K562 (cell line): ENCODE measurements around the gene ETS1. TPM values are rescaled to one million over a fixed set of nuclear protein-coding genes. Genes with fewer than 3 reads are reported as not detected.

ENCODE experiments used
- ATAC-seq: fragments of 200-7000 bp; cut with Tn5 transposase; 3 replicates; pipeline ENCODE4 v1.9.1; 2020; ENCODE audit warnings: moderate library complexity
- BruUV-seq: library from RNA; stranded (reverse); fragments of 400-500 nt; replicated peaks from 2 replicates; lab custom pipeline; 2021; lab: Mats Ljungman, UMichigan
- CTCF ChIA-PET: fragments of 300-600 bp; formaldehyde crosslinking; extraction: SDS; loops from one replicate; lab custom pipeline; 2021; ENCODE audit warnings: low intra/inter-chr PET ratio; lab: Yijun Ruan, JAX
- POLR2A ChIA-PET: fragments of 300-600, 350-650 bp; sonication (Branson Sonifier 250); formaldehyde crosslinking; extraction: SDS; loops from one replicate; lab custom pipeline; 2021; ENCODE audit warnings: antibody characterized with exemption, inconsistent platforms; lab: Yijun Ruan, JAX
- DNase-seq, 4 experiments: peaks; one replicate each; pipeline versions ENCODE4 v3.0.0 to v3.0.0-alpha.2; 2011 to 2018; ENCODE audit warnings: low spot score in 3 of 4, mixed read lengths in 3 of 4; ENCODE audit errors: extremely low read depth in 1 of 4
- FAIRE-seq: peaks from 2 replicates; lab custom pipeline; 2011; peaks lifted over from hg19 to GRCh38; lab: Jason Lieb, UNC
- H2AFZ ChIP-seq: 2 replicates; pipeline ENCODE4 v1.6.0; 2011; ENCODE audit warnings: low read depth, low read length, control low read depth, inconsistent platforms
- H3K27ac ChIP-seq: fragments of 200-600 bp; 3 replicates; pipeline ENCODE4 v1.8.0; 2011; ENCODE audit warnings: low read depth, mild to moderate bottlenecking, control low read depth, inconsistent platforms, low read length, moderate library complexity, mixed read lengths; ENCODE audit errors: extremely low read depth
- H3K27me3 ChIP-seq, 2 experiments: fragments of 300-600 bp in 1 of 2; 2 replicates in 1 of 2; 3 replicates in 1 of 2; pipeline versions ENCODE4 v1.6.0 to v1.8.0; 2011; ENCODE audit warnings: inconsistent platforms in 2 of 2, low read length in 2 of 2, mild to moderate bottlenecking in 1 of 2, mixed read lengths in 1 of 2, moderate library complexity in 1 of 2; ENCODE audit not compliant: control insufficient read depth in 2 of 2, insufficient read depth in 2 of 2
- H3K36me3 ChIP-seq: fragments of 300-600 bp; 3 replicates; pipeline ENCODE4 v1.8.0; 2011; ENCODE audit warnings: mild to moderate bottlenecking, low read length, inconsistent platforms; ENCODE audit not compliant: control insufficient read depth, insufficient read depth
- H3K4me1 ChIP-seq, 2 experiments: fragments of 200-600 bp in 1 of 2; replicated peaks in 1 of 2; 2 replicates in 1 of 2; 3 replicates in 1 of 2; pipeline versions ENCODE4 v1.5.1 to v1.8.0; 2011; ENCODE audit warnings: inconsistent platforms in 2 of 2, low read length in 2 of 2, mild to moderate bottlenecking in 1 of 2, mixed read lengths in 1 of 2, moderate library complexity in 1 of 2; ENCODE audit not compliant: control insufficient read depth in 2 of 2, insufficient read depth in 2 of 2
- H3K4me2 ChIP-seq: 2 replicates; pipeline ENCODE4 v1.6.1; 2011; ENCODE audit warnings: low read length, control low read depth, inconsistent platforms, mixed read lengths; ENCODE audit not compliant: insufficient read depth
- H3K4me3 ChIP-seq: fragments of 200-600 bp; sonication (generic), shearing (Covaris generic); 2 replicates; pipeline ENCODE4 v1.5.1; 2016; ENCODE audit warnings: control low read depth, inconsistent platforms
- H3K79me2 ChIP-seq: fragments of 200-600 bp; 3 replicates; pipeline ENCODE4 v1.8.0; 2011; ENCODE audit warnings: low read length, inconsistent platforms; ENCODE audit not compliant: control insufficient read depth, insufficient read depth
- H3K9ac ChIP-seq, 2 experiments: 2 replicates each; pipeline versions ENCODE4 v1.6.0 to v1.6.1; 2011; ENCODE audit warnings: low read depth in 2 of 2, low read length in 2 of 2, control low read depth in 1 of 2, inconsistent platforms in 1 of 2, mild to moderate bottlenecking in 1 of 2, mixed read lengths in 1 of 2; ENCODE audit not compliant: insufficient read depth in 1 of 2
- H3K9me1 ChIP-seq: one replicate; pipeline ENCODE4 v1.6.0; 2011; ENCODE audit warnings: inconsistent platforms, mild to moderate bottlenecking, low read length, moderate library complexity; ENCODE audit not compliant: control insufficient read depth, insufficient read depth
- H3K9me3 ChIP-seq: replicated peaks from 2 replicates; pipeline ENCODE4 v1.5.1; 2011; ENCODE audit warnings: low read depth, low read length, inconsistent platforms; ENCODE audit not compliant: control insufficient read depth, insufficient read depth
- H4K20me1 ChIP-seq: replicated peaks from 2 replicates; pipeline ENCODE4 v1.6.1; 2011; ENCODE audit warnings: low read length, inconsistent platforms, mixed read lengths; ENCODE audit not compliant: control insufficient read depth, insufficient read depth
- C11orf30 ChIP-seq: fragments of 450-650 bp; IDR thresholded peaks from 2 replicates; pipeline ENCODE4 v1.6.1; 2016; ENCODE audit warnings: low read depth, mild to moderate bottlenecking
- FOXK1 ChIP-seq: sonication (generic); formaldehyde crosslinking; IDR thresholded peaks from 2 replicates; pipeline ENCODE4 v1.8.0; 2022; ENCODE audit warnings: missing genetic modification reagents, mild to moderate bottlenecking, borderline replicate concordance
- MAFG ChIP-seq: fragments of 450-650 bp; conservative IDR thresholded peaks from 2 replicates; pipeline ENCODE4 v1.6.1; 2016; ENCODE audit warnings: missing genetic modification characterization, missing compliant biosample characterization
- XRCC3 ChIP-seq: fragments of 450-650 bp; IDR thresholded peaks from 2 replicates; pipeline ENCODE4 v1.6.1; 2017; ENCODE audit warnings: mild to moderate bottlenecking, moderate library complexity
- ZNF316 ChIP-seq: fragments of 450-650 bp; IDR thresholded peaks from 2 replicates; pipeline ENCODE4 v1.6.1; 2016
- WGBS: fragments of 100-300 bp; shearing (Covaris generic); methylation state at CpG from one replicate; pipeline ENCODE4 v1.1.6; 2016; ENCODE audit warnings: low coverage, mixed read lengths; ENCODE audit not compliant: insufficient coverage; ENCODE audit errors: missing lambda C conversion rate; 5-methylcytosine and 5-hydroxymethylcytosine counted together
- in situ Hi-C: fragments of 300-500 bp; cut with MboI; formaldehyde crosslinking; loops from 4 replicates; pipeline ENCODE4 v1.15.0; 2018; ENCODE audit warnings: inconsistent platforms, mixed read lengths
- intact Hi-C: fragments of 100-400 bp; cut with micrococcal nuclease; formaldehyde crosslinking; loops from 2 replicates; pipeline ENCODE4 v1.14.2; 2022
- polyA plus RNA-seq, 8 experiments: library from polyadenylated mRNA; depleted of rRNA in 4 of 8; stranded (reverse) in 5 of 8; unstranded in 3 of 8; fragments of >200 nt; fragmentation: Nextera tagmentation in 2 of 8; fragmentation: Illumina TruSeq in 1 of 8; extraction: Ambion mirVana in 2 of 8; extraction: Trizol in 1 of 8; gene quantifications; 2 replicates each; pipeline versions ENCODE4 v1.2.1 to v1.2.3, GENCODE V29; 2011 to 2014; ENCODE audit warnings: inconsistent platforms in 1 of 8, missing spikeins in 1 of 8
- total RNA-seq, 7 experiments: library from RNA; depleted of rRNA in 6 of 7; stranded (reverse); fragments of >200 nt in 6 of 7; fragmentation: Illumina TruSeq in 2 of 7; extraction: Trizol in 2 of 7; gene quantifications; 2 replicates each; pipeline versions ENCODE4 v1.2.1 to v1.2.3, GENCODE V29; 2011 to 2021; ENCODE audit warnings: low replicate concordance in 1 of 7
- TF ChIP-seq, protein P1 (sequence below): IDR thresholded peaks from 2 replicates; pipeline ENCODE4 v1.6.1; 2011; ENCODE audit not compliant: insufficient read length; ENCODE audit errors: extremely low read depth

Gene ETS1
- total and polyA plus RNA-seq, 9 of the 15 experiments (the other 6 are each of a cell fraction or from before 2014, with no cell fraction given) = 0.04 to 1.4 (median 0.23) TPM

- Histone ChIP-seq H3K4me1 (peaks cover 0 to 4% of the 10 kb centered on the region in 2 experiments; a peak in 2 of 5 replicates), H3K27me3 (peaks cover 0 to 6% of the 10 kb centered on the region in 2 experiments; a peak in 1 of 5 replicates), H3K79me2 (no peaks in the 10 kb centered on the region), H3K27ac (no peak overlapping the region), H3K9ac (no peak overlapping the region), H3K4me2 (no peak overlapping the region), H4K20me1 (0 out of 2 replicates have a peak, but pooled peaks cover 6% of the 10 kb centered on the region), H3K36me3 (no peaks in the 10 kb centered on the region), H3K9me3 (no peaks in the 10 kb centered on the region), H2AFZ (no peak overlapping the region), H3K4me3 (no peak overlapping the region), H3K9me1 (no peaks in the 10 kb centered on the region)
- no peak for DNase-seq
- intact Hi-C loops = no loop called here
- BruUV-seq = no TSS peak
- no peak for FAIRE-seq
- ChIA-PET POLR2A (no interaction called here), CTCF (no interaction called here)
- ATAC-seq = no peak
- 0% methylated on average over 5 of the region's 7 CpGs for WGBS
- in situ Hi-C loops = no loop called here
- TF ChIP-seq C11orf30 (peak; percentile 9; the same call in 1 of the 2 replicates), MAFG (tag) (peak; percentile 65; the same call in 1 of the 2 replicates), FOXK1 (no peak), ZNF316 (peak; percentile 25; the same call in 1 of the 2 replicates), XRCC3 (no peak)
- TF ChIP-seq, protein P1, sequence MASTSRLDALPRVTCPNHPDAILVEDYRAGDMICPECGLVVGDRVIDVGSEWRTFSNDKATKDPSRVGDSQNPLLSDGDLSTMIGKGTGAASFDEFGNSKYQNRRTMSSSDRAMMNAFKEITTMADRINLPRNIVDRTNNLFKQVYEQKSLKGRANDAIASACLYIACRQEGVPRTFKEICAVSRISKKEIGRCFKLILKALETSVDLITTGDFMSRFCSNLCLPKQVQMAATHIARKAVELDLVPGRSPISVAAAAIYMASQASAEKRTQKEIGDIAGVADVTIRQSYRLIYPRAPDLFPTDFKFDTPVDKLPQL = no peak
These were observed 28.3 kb upstream of the ETS1 start for GRCh38 chr11:128615612-128616011.
